ENCODE results near the gene UGT1A9.

Gene UGT1A9

DNA sequence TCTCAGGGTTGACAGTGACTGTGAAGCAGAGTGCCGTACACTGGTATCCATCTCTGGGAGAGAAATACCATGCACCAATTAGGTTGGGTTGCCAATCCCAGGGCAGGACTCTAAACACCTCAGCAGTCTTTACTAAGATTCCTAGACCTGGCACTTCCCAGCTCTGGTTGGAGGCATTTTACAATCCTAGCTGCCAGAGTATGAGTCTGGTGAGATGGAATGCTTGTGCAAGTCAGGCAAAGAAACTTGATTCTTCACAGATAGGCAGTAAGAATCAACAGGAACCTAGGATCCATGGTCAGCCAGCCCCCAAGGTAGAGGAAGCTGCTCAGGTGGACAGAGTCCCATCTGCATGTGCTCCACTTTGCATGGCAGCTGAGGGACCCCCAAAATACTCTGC is 35.0 kb downstream of the UGT1A9 start:
- no peaks in the 10 kb centered on the region for H3F3A ChIP-seq (ENCODE audit: insufficient read depth)
- H4K20me1 ChIP-seq (ENCODE audit: low read depth, low read length), result no peaks in the 10 kb centered on the region
- no peak overlapping the region for H3K9ac ChIP-seq (ENCODE audit: low read length)
- H2AFZ ChIP-seq (ENCODE audit: low read depth, low read length, severe bottlenecking), result no peak overlapping the region
- no peak overlapping the region for H3K4me3 ChIP-seq (ENCODE audit: insufficient read depth, low read length, poor library complexity, severe bottlenecking)
- no peaks in the 10 kb centered on the region for H3K79me2 ChIP-seq (ENCODE audit: insufficient read depth, low read length)
- H3K27me3 ChIP-seq (ENCODE audit: low read length), result no peaks in the 10 kb centered on the region
- TF ChIP-seq, protein P1, sequence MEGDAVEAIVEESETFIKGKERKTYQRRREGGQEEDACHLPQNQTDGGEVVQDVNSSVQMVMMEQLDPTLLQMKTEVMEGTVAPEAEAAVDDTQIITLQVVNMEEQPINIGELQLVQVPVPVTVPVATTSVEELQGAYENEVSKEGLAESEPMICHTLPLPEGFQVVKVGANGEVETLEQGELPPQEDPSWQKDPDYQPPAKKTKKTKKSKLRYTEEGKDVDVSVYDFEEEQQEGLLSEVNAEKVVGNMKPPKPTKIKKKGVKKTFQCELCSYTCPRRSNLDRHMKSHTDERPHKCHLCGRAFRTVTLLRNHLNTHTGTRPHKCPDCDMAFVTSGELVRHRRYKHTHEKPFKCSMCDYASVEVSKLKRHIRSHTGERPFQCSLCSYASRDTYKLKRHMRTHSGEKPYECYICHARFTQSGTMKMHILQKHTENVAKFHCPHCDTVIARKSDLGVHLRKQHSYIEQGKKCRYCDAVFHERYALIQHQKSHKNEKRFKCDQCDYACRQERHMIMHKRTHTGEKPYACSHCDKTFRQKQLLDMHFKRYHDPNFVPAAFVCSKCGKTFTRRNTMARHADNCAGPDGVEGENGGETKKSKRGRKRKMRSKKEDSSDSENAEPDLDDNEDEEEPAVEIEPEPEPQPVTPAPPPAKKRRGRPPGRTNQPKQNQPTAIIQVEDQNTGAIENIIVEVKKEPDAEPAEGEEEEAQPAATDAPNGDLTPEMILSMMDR (IDR thresholded peaks at IDR 0.05; ENCODE audit: insufficient read depth, low read length, poor library complexity, severe bottlenecking), result no peak
- TF ChIP-seq EZH2phosphoT487 (conservative IDR thresholded peaks at IDR 0.05; ENCODE audit: low read length), result no peak
- no peaks in the 10 kb centered on the region for H3K9me3 ChIP-seq (ENCODE audit: insufficient read depth, low read length)
- H3K4me2 ChIP-seq (ENCODE audit: low read depth, low read length, poor library complexity, severe bottlenecking), result no peak overlapping the region
- H3K27ac ChIP-seq (ENCODE audit: low read depth, low read length), result no peak overlapping the region
- no peaks in the 10 kb centered on the region for H3K36me3 ChIP-seq (ENCODE audit: low read length)
- no peaks in the 10 kb centered on the region for H3K9me2 ChIP-seq (replicated peaks; ENCODE audit: insufficient read depth, low read length)

DNA sequence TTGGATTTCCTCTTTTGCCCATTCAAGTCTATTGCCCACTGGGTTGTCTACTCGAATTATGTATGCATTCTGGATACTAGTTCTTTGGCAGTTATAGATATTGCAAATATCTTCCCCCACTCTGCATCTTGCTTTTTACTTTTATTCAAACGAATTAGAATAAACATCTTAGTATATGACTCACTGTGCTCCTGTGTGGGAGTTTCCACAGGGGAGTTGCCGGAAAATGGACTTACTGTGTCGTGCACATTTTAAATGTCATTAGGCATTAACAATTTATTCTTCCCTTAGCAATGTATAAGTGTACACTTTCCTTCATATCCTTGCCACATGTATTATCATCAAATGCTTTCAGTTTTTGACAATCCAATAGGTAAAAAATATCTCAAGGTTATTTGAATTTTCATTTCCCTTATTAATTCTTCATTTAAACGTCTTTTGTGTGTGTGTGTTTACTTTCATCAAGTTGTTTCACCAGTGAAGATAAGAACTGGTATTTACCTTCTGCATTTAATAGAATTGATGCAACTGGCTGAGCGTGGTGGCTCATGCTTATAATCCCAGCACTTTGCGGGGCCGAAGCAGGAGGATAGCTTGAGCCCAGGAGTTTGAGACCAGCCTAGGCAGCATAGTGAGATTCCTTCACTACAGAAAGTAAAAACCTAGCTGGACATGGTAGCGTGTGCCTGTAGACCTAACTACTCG is 36.4 kb downstream of the UGT1A9 start:
- Histone ChIP-seq H3F3A (ENCODE audit: insufficient read depth) (no peaks in the 10 kb centered on the region), H3K36me3 (ENCODE audit: low read length) (no peaks in the 10 kb centered on the region), H3K4me2 (ENCODE audit: low read depth, low read length, poor library complexity, severe bottlenecking) (no peak overlapping the region), H3K4me3 (ENCODE audit: insufficient read depth, low read length, poor library complexity, severe bottlenecking) (no peak overlapping the region), H3K27ac (ENCODE audit: low read depth, low read length) (no peak overlapping the region), H3K9me2 (replicated peaks; ENCODE audit: insufficient read depth, low read length) (no peaks in the 10 kb centered on the region), H3K79me2 (ENCODE audit: insufficient read depth, low read length) (no peaks in the 10 kb centered on the region), H3K27me3 (ENCODE audit: low read length) (no peaks in the 10 kb centered on the region), H4K20me1 (ENCODE audit: low read depth, low read length) (no peaks in the 10 kb centered on the region), H3K9ac (ENCODE audit: low read length) (no peak overlapping the region), H3K9me3 (ENCODE audit: insufficient read depth, low read length) (no peaks in the 10 kb centered on the region), H2AFZ (ENCODE audit: low read depth, low read length, severe bottlenecking) (no peak overlapping the region)
- no peak for TF ChIP-seq EZH2phosphoT487 (conservative IDR thresholded peaks at IDR 0.05; ENCODE audit: low read length)
- TF ChIP-seq, protein P1 (IDR thresholded peaks at IDR 0.05; ENCODE audit: insufficient read depth, low read length, poor library complexity, severe bottlenecking), result no peak

DNA sequence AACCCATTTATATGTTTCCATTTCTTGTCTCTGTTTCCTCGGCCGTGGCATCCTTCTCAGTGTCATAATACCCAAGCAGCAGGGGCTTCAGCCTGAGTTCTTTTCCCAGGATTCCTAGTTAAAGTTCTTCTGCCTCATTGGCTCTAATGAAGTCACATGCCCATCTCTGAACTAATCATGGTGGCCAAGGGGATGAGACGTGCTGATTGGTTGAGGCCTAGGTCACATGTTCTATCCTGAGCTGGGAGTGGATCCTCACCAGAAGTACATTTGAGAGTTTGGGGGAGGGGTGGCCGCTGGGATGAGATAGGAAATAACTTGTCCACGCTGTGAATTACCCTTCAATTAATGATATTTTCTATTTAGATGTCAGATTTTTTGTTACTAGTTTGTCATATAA is 37.2 kb downstream of the UGT1A9 start:
- Histone ChIP-seq H3K9ac (ENCODE audit: low read length) (no peak overlapping the region), H4K20me1 (ENCODE audit: low read depth, low read length) (no peaks in the 10 kb centered on the region), H3K27ac (ENCODE audit: low read depth, low read length) (no peak overlapping the region), H3K4me3 (ENCODE audit: insufficient read depth, low read length, poor library complexity, severe bottlenecking) (no peak overlapping the region), H3K4me2 (ENCODE audit: low read depth, low read length, poor library complexity, severe bottlenecking) (no peak overlapping the region), H3K36me3 (ENCODE audit: low read length) (no peaks in the 10 kb centered on the region), H3F3A (ENCODE audit: insufficient read depth) (no peaks in the 10 kb centered on the region), H3K9me2 (replicated peaks; ENCODE audit: insufficient read depth, low read length) (no peaks in the 10 kb centered on the region), H3K79me2 (ENCODE audit: insufficient read depth, low read length) (no peaks in the 10 kb centered on the region), H3K27me3 (ENCODE audit: low read length) (no peaks in the 10 kb centered on the region), H3K9me3 (ENCODE audit: insufficient read depth, low read length) (no peaks in the 10 kb centered on the region), H2AFZ (ENCODE audit: low read depth, low read length, severe bottlenecking) (no peak overlapping the region)
- TF ChIP-seq EZH2phosphoT487 (conservative IDR thresholded peaks at IDR 0.05; ENCODE audit: low read length), result no peak
- TF ChIP-seq, protein P1 (IDR thresholded peaks at IDR 0.05; ENCODE audit: insufficient read depth, low read length, poor library complexity, severe bottlenecking), result no peak

All from SU-DHL-6 (cell line).